ENCODE data around the gene PLEKHJ1. TPM values are rescaled to one million over a fixed set of nuclear protein-coding genes. Genes with fewer than 3 reads are reported as not detected.
A peak's percentile ranks its signal among the peaks of the same experiment; 100 is the strongest.

Gene PLEKHJ1
- total and polyA plus RNA-seq, 9 of the 15 experiments (the other 6 are each of a cell fraction or from before 2014, with no cell fraction given): 1.5 to 188 (median 63.9) TPM

- TF ChIP-seq BCLAF1 (IDR thresholded peaks at IDR 0.05; ENCODE audit: borderline replicate concordance in 1 of 2, control insufficient read depth in 1 of 2, low read depth in 2 of 2, low read length in 1 of 2) (no peak), POLR2B (IDR thresholded peaks at IDR 0.05; ENCODE audit: low read depth, partially characterized antibody) (no peak), CEBPB (tag; IDR thresholded peaks at IDR 0.05) (peak; percentile 56), MAFF (IDR thresholded peaks at IDR 0.05; ENCODE audit: low read length) (no peak), ARHGAP35 (IDR thresholded peaks at IDR 0.05; ENCODE audit: partially characterized antibody) (no peak), TAF15 (IDR thresholded peaks at IDR 0.05; ENCODE audit: low read depth, low read length) (no peak), ZNF609 (CRISPR knock-in tag; IDR thresholded peaks at IDR 0.05; ENCODE audit: borderline replicate concordance) (peak; percentile 59; the same call in 1 of the 2 replicates), BRF2 (IDR thresholded peaks at IDR 0.05; ENCODE audit: borderline replicate concordance, insufficient read depth, insufficient read length) (no peak), ZFX (CRISPR knock-in tag; IDR thresholded peaks at IDR 0.05) (peak; percentile 85), AFF4 (CRISPR knock-in tag; IDR thresholded peaks at IDR 0.05) (peak; percentile 4)
Measured at GRCh38 chr19:2237051-2237868, 1.1 kb upstream of the PLEKHJ1 start (continued).

Data from K562 (cell line).